Neutrophil (primary cell): Measurements from ENCODE around the gene ARL4D.

Source experiments
- H3K27ac ChIP-seq: fragments of 200-600 bp; sonication (generic); 2 replicates; pipeline ENCODE4 v1.5.1; 2016; ENCODE audit warnings: mild to moderate bottlenecking, moderate library complexity
- H3K27me3 ChIP-seq: fragments of 200-600 bp; sonication (generic); 2 replicates; pipeline ENCODE4 v1.6.0; 2016; ENCODE audit warnings: mild to moderate bottlenecking
- H3K36me3 ChIP-seq: fragments of 200-600 bp; sonication (generic); 2 replicates; pipeline ENCODE4 v1.5.1; 2017
- H3K4me1 ChIP-seq, 2 experiments: fragments of 200-600 bp in 1 of 2; sonication (generic) in 1 of 2; 1 replicate in 1 of 2; 2 replicates in 1 of 2; pipeline versions ENCODE4 v1.5.1 to v1.6.1; 2013 to 2016; ENCODE audit warnings: low read depth in 1 of 2, low read length in 1 of 2, mild to moderate bottlenecking in 1 of 2, moderate library complexity in 1 of 2; ENCODE audit not compliant: control insufficient read depth in 1 of 2, insufficient read depth in 1 of 2
- H3K4me3 ChIP-seq, 2 experiments: fragments of 200-600 bp in 1 of 2; sonication (generic) in 1 of 2; 1 replicate in 1 of 2; 2 replicates in 1 of 2; pipeline ENCODE4 v1.5.1; 2013 to 2016; ENCODE audit warnings: low read depth in 1 of 2, low read length in 1 of 2, mild to moderate bottlenecking in 1 of 2, moderate library complexity in 1 of 2
- H3K9me3 ChIP-seq: fragments of 200-600 bp; sonication (generic); 2 replicates; pipeline ENCODE4 v1.5.1; 2016
- TF ChIP-seq, protein P1 (sequence below): fragments of 200-600 bp; sonication (generic); IDR thresholded peaks from 2 replicates; pipeline ENCODE4 v1.5.1; 2016; ENCODE audit warnings: antibody characterized with exemption

Gene ARL4D

DNA sequence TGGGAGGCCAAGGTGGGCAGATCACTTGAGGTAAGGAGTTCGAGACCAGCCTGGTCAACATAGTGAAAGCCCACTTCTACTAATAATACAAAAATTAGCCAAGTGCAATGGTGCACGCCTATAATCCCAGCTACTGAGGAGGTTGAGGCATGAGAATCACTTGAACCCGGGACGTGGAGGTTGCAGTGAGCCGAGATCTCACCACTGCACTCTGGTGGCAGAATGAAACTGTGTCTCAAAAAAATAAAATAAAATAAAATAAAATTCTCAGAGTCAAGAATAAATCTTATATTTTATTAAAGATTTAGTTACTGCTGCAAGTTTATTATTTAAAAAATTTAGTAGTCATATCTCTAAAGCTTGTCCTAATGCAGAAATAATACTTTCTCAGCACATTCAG lies 29.7 kb downstream of the ARL4D start:
- no peak overlapping the region for H3K4me3 ChIP-seq
- H3K9me3 ChIP-seq, result no peaks in the 10 kb centered on the region
- no peaks in the 10 kb centered on the region for H3K4me1 ChIP-seq
- TF ChIP-seq, protein P1, sequence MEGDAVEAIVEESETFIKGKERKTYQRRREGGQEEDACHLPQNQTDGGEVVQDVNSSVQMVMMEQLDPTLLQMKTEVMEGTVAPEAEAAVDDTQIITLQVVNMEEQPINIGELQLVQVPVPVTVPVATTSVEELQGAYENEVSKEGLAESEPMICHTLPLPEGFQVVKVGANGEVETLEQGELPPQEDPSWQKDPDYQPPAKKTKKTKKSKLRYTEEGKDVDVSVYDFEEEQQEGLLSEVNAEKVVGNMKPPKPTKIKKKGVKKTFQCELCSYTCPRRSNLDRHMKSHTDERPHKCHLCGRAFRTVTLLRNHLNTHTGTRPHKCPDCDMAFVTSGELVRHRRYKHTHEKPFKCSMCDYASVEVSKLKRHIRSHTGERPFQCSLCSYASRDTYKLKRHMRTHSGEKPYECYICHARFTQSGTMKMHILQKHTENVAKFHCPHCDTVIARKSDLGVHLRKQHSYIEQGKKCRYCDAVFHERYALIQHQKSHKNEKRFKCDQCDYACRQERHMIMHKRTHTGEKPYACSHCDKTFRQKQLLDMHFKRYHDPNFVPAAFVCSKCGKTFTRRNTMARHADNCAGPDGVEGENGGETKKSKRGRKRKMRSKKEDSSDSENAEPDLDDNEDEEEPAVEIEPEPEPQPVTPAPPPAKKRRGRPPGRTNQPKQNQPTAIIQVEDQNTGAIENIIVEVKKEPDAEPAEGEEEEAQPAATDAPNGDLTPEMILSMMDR, result no peak
- H3K27me3 ChIP-seq, result peaks cover 49% of the 10 kb centered on the region
- no peaks in the 10 kb centered on the region for H3K36me3 ChIP-seq
- H3K27ac ChIP-seq, result no peak overlapping the region

DNA sequence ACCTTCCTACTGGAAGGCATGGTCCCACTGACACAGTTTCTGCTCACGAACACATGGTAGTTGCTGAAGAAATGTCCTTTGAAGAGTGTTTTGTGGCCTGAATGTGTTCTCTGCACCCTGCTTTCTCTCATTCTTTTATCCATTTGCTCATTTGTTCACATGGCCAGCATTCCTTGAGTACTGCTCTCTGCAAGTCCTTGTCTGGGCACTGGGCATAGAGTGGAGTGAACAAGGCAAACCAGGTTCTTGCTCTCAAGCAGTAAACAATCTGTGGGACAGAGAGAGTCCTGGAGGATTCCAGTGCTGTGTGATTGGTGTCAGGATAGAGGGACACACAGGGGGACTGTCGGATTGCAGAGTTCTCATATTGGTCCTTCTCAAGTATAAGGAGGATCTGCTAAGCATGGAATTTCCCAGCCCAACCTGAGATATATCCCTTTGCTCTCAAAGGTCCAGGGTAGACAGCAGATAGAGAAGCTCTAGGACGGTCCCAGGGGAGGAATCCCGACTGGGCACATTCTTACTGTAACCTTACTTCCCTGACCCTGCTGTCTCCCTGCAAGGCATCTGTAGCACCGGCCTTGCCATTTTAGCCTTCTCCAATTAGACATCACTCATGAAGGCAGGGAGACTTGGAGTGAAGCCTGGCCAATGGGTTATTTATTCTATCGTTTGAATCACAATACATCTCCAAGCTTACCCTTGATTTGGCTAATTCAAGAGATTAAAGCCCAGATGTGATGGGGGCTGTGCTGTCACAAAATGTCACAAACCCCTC lies 32.3 kb downstream of the ARL4D start:
- Histone ChIP-seq H3K36me3 (no peaks in the 10 kb centered on the region), H3K4me1 (no peaks in the 10 kb centered on the region), H3K9me3 (no peaks in the 10 kb centered on the region), H3K27me3 (peaks cover 47% of the 10 kb centered on the region), H3K27ac (no peak overlapping the region), H3K4me3 (no peak overlapping the region)
- TF ChIP-seq, protein P1, result no peak

DNA sequence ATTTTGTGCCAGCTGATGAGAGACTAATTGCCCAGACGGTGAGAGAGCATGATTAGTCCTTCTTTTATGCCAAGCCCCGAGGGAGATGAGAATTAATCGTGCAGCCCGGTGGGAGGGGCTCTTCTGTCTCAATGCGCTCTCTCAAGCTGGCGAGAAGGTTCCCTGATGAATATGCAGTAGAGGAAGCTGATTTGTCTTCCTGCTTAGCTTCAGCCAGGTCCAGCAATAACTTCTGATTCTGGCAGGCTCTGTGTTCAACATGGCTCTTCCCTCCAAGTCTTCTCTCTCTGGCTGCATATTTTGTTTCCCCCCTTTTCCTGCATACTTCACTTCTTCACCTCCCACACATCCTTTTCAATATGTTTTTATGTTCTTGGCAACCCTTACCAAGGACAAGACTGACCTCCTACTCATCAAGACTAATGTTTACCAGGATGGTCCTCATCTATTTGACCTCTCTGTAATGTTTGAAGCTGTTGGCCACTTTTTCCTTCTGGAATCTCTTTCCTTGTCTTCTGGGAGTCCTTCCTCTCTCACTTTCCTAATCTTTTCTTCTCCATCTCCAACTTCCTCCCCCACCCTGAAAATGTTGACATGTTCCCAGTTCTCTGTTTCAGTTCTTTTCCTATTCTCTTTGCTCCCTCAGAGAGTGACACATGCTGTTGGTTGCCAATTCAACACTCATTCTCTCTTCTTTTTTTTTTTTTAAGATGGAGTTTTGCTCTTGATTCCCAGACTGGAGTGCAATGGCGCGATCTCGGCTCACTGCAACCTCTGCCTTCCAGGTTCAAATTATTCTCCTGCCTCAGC lies 33.1 kb downstream of the ARL4D start:
- no peaks in the 10 kb centered on the region for H3K9me3 ChIP-seq
- no peaks in the 10 kb centered on the region for H3K4me1 ChIP-seq
- H3K4me3 ChIP-seq, result no peak overlapping the region
- H3K27me3 ChIP-seq, result peaks cover 49% of the 10 kb centered on the region
- TF ChIP-seq, protein P1, result no peak
- no peak overlapping the region for H3K27ac ChIP-seq
- no peaks in the 10 kb centered on the region for H3K36me3 ChIP-seq

DNA sequence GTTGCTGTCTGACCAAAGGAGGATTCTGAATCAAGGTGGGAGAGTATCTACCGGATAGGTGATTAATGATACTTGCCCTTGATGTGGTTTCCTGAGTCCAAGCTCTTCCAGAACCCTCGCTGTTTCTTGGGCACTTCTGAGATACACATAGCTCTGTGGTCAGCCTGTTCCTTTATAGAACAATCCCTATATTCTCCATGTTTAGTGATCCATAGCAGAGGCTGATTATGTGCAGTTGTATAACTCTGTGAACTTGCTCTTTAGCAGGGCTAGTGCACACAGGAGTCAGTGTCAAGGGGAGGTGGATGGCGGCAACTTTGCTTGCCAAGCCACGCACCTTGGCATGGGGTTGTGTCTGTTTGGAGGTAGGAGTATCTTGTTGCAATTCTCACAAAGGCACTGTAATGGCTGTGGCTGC lies 36.1 kb downstream of the ARL4D start:
- Histone ChIP-seq H3K4me1 (no peaks in the 10 kb centered on the region), H3K4me3 (no peak overlapping the region), H3K9me3 (no peaks in the 10 kb centered on the region), H3K27me3 (peaks cover 53% of the 10 kb centered on the region), H3K36me3 (no peaks in the 10 kb centered on the region), H3K27ac (no peak overlapping the region)
- TF ChIP-seq, protein P1, result no peak

DNA sequence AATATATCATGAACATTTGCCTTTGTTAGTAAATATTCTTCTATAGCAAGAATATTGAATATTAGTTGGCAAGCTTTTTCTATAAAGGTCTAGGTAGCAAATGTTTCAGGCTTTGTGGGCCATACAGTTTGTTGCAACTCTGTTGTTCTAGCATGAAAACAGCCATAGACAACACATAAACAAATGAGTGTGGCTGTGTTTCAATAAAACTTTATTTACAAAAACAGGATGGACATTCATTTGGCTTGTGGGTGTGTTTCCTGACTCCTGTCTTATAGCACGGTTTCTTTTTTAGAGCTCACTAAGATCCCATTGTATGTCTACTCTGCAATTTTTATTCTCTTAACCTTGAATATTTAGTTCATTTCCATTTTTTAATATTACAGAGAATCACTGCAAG lies 39.0 kb downstream of the ARL4D start:
- H3K27ac ChIP-seq, result no peak overlapping the region
- TF ChIP-seq, protein P1, result no peak
- H3K36me3 ChIP-seq, result no peaks in the 10 kb centered on the region
- peaks cover 44% of the 10 kb centered on the region for H3K27me3 ChIP-seq
- no peaks in the 10 kb centered on the region for H3K4me1 ChIP-seq
- no peaks in the 10 kb centered on the region for H3K9me3 ChIP-seq
- H3K4me3 ChIP-seq, result no peak overlapping the region
